HEK293 (cell line): Measurements from ENCODE around the gene THOP1.

Source experiments
- CTCF ChIA-PET: fragments of 350-600 bp; formaldehyde crosslinking; extraction: SDS; loops from one replicate; lab custom pipeline; 2021; ENCODE audit warnings: antibody characterized with exemption; lab: Yijun Ruan, JAX
- POLR2A ChIA-PET: fragments of 300-600 bp; formaldehyde crosslinking; extraction: SDS; loops from one replicate; lab custom pipeline; 2020; ENCODE audit warnings: antibody characterized with exemption, inconsistent platforms; lab: Yijun Ruan, JAX
- H3K27ac ChIP-seq: fragments of 200-500 bp; sonication (Bioruptor generic); 2 replicates; pipeline ENCODE4 v1.5.1; 2014; ENCODE audit warnings: low read depth, low read length, control low read depth, inconsistent platforms; ENCODE audit errors: extremely low read depth
- H3K36me3 ChIP-seq, 2 experiments: fragments of 200-500 bp in 1 of 2; sonication (Bioruptor generic) in 1 of 2; 1 replicate in 1 of 2; 2 replicates in 1 of 2; pipeline ENCODE4 v1.5.1; 2014 to 2017; ENCODE audit warnings: inconsistent platforms in 2 of 2, low read length in 2 of 2; ENCODE audit not compliant: control insufficient read depth in 2 of 2, insufficient read depth in 1 of 2
- H3K4me1 ChIP-seq: fragments of 200-500 bp; sonication (Bioruptor generic); 2 replicates; pipeline ENCODE4 v1.5.1; 2014; ENCODE audit warnings: mild to moderate bottlenecking, low read length, inconsistent platforms; ENCODE audit not compliant: control insufficient read depth, insufficient read depth
- H3K4me3 ChIP-seq: 2 replicates; pipeline ENCODE4 v1.5.1; 2011; ENCODE audit warnings: low read depth, mild to moderate bottlenecking, control low read depth, low read length, moderate library complexity
- H3K9me3 ChIP-seq: fragments of 200-500 bp; sonication (Bioruptor generic); 2 replicates; pipeline ENCODE4 v1.5.1; 2014; ENCODE audit warnings: low read depth, low read length, inconsistent platforms; ENCODE audit not compliant: control insufficient read depth, insufficient read depth
- KLF8 ChIP-seq: fragments of 450-650 bp; formaldehyde crosslinking; IDR thresholded peaks from 2 replicates; pipeline ENCODE4 v1.5.1; 2016; ENCODE audit warnings: missing biosample characterization, missing genetic modification characterization
- OSR2 ChIP-seq: fragments of 450-650 bp; formaldehyde crosslinking; IDR thresholded peaks from 2 replicates; pipeline ENCODE4 v1.5.1; 2016; ENCODE audit warnings: missing biosample characterization, missing genetic modification characterization
- PRDM1 ChIP-seq: fragments of 450-650 bp; formaldehyde crosslinking; IDR thresholded peaks from 2 replicates; pipeline ENCODE4; 2016; ENCODE audit warnings: missing biosample characterization, missing genetic modification characterization
- SCRT1 ChIP-seq: fragments of 450-650 bp; formaldehyde crosslinking; IDR thresholded peaks from 2 replicates; pipeline ENCODE4 v1.5.1; 2016; ENCODE audit warnings: missing biosample characterization, missing genetic modification characterization, borderline replicate concordance
- SP7 ChIP-seq: fragments of 450-650 bp; formaldehyde crosslinking; IDR thresholded peaks from 2 replicates; pipeline ENCODE4 v1.5.1; 2016; ENCODE audit warnings: missing biosample characterization, missing genetic modification characterization
- TCF7L2 ChIP-seq: IDR thresholded peaks from 2 replicates; pipeline ENCODE4 v1.6.1; 2011; ENCODE audit warnings: low read depth, mild to moderate bottlenecking, inconsistent platforms, low read length, moderate library complexity, borderline replicate concordance
- ZBTB48 ChIP-seq: fragments of 450-650 bp; formaldehyde crosslinking; IDR thresholded peaks from 2 replicates; pipeline ENCODE4 v1.5.1; 2016; ENCODE audit warnings: missing biosample characterization, missing genetic modification characterization
- ZIC2 ChIP-seq: fragments of 450-650 bp; formaldehyde crosslinking; IDR thresholded peaks from 2 replicates; pipeline ENCODE4 v1.5.1; 2016; ENCODE audit warnings: missing biosample characterization, missing genetic modification characterization
- ZNF146 ChIP-seq: fragments of 450-650 bp; formaldehyde crosslinking; IDR thresholded peaks from 2 replicates; pipeline ENCODE4 v1.5.1; 2016; ENCODE audit warnings: missing biosample characterization, missing genetic modification characterization
- ZNF335 ChIP-seq: fragments of 450-650 bp; formaldehyde crosslinking; conservative IDR thresholded peaks from 2 replicates; pipeline ENCODE4 v1.5.1; 2016; ENCODE audit warnings: missing biosample characterization, missing genetic modification characterization
- ZNF423 ChIP-seq: fragments of 450-650 bp; formaldehyde crosslinking; IDR thresholded peaks from 2 replicates; pipeline ENCODE4 v1.5.1; 2016; ENCODE audit warnings: missing biosample characterization, missing genetic modification characterization
- ZNF501 ChIP-seq: fragments of 450-650 bp; formaldehyde crosslinking; IDR thresholded peaks from 2 replicates; pipeline ENCODE4 v1.5.1; 2016; ENCODE audit warnings: missing biosample characterization, missing genetic modification characterization
- ZNF529 ChIP-seq: fragments of 450-650 bp; formaldehyde crosslinking; IDR thresholded peaks from 2 replicates; pipeline ENCODE4 v1.5.1; 2017; ENCODE audit warnings: missing genetic modification characterization, missing biosample characterization; ENCODE audit not compliant: insufficient replicate concordance
- ZNF530 ChIP-seq: fragments of 450-650 bp; formaldehyde crosslinking; IDR thresholded peaks from 2 replicates; pipeline ENCODE4 v1.5.1; 2016; ENCODE audit warnings: low read depth, missing biosample characterization, missing genetic modification characterization
- ZNF560 ChIP-seq: fragments of 450-650 bp; formaldehyde crosslinking; IDR thresholded peaks from 2 replicates; pipeline ENCODE4 v1.5.1; 2017; ENCODE audit warnings: missing biosample characterization, missing genetic modification characterization, borderline replicate concordance
- ZNF621 ChIP-seq: fragments of 450-650 bp; formaldehyde crosslinking; IDR thresholded peaks from 2 replicates; pipeline ENCODE4 v1.5.1; 2017; ENCODE audit warnings: missing biosample characterization, missing genetic modification characterization
- ZNF777 ChIP-seq: fragments of 450-650 bp; formaldehyde crosslinking; IDR thresholded peaks from 2 replicates; pipeline ENCODE4 v1.5.1; 2017; ENCODE audit warnings: missing biosample characterization, missing genetic modification characterization, borderline replicate concordance
- TF ChIP-seq, protein P1 (sequence below): fragments of 450-650 bp; formaldehyde crosslinking; IDR thresholded peaks from 2 replicates; pipeline ENCODE4 v1.5.0; 2017; ENCODE audit warnings: missing biosample characterization, missing genetic modification characterization, borderline replicate concordance
- TF ChIP-seq, protein P2 (sequence below): fragments of 450-650 bp; formaldehyde crosslinking; IDR thresholded peaks from 2 replicates; pipeline ENCODE4 v1.5.1; 2016; ENCODE audit warnings: missing biosample characterization, missing genetic modification characterization
- TF ChIP-seq, protein P3 (sequence below): fragments of 450-650 bp; formaldehyde crosslinking; IDR thresholded peaks from 2 replicates; pipeline ENCODE4 v1.5.1; 2016; ENCODE audit warnings: missing biosample characterization, missing genetic modification characterization
- TF ChIP-seq, protein P4 (sequence below): fragments of 450-650 bp; formaldehyde crosslinking; IDR thresholded peaks from 2 replicates; pipeline ENCODE4 v1.5.1; 2016; ENCODE audit warnings: missing biosample characterization, missing genetic modification characterization

THOP1 gene

DNA sequence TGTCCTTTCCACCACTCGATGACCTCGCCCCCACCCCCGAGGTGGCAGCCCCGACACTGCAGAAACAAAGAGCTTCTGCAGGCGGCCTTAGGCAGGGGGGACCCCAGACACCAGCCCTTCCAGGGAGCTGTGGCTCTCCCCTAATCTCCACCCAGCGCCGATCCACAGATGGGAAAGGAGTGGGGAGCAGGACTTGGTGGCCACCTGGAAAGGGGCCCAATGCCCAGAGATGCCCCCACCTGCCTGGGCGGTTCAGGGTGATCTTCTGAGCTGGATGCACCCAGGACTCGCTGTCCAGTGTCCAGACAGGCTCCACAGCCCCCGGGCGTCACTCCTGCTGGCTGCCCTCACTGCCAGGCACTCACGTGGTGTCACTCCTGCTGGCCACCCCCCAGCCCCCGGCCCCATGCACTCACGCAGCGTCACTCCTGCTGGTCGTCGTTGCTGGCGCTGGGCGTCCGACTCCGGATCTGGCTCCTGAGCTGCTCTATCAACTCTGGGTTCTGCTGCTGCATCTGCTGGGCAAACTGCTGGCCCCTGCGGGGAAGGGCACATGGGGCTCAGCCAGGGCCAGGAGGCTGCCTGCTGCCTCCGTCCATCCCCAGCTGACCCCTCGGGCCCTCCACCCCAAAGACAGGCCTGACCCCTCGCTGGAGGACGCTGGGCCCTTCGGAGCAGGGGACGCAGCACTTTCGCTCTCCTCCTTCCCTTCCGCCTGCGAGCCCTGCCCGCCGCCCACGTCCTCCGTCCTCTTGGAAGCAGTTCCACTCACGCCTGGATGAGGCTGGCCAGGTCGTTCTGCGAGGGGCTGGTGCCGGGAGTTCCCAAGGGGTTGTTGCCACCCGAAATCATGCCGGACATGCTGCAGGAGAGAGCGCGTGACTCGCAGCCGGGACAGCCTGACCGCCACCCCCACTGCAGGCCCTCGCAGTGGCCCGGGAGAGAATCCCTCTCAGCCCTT is 28.1 kb upstream of the THOP1 start:
- H3K9me3 ChIP-seq, result no peaks in the 10 kb centered on the region
- H3K4me1 ChIP-seq, result no peaks in the 10 kb centered on the region
- no peak overlapping the region for H3K4me3 ChIP-seq
- POLR2A ChIA-PET, result no interaction called here
- CTCF ChIA-PET, result no interaction called here
- no peak for TF ChIP-seq ZNF560 (tag by site-specific recombination)
- TF ChIP-seq, protein P1, sequence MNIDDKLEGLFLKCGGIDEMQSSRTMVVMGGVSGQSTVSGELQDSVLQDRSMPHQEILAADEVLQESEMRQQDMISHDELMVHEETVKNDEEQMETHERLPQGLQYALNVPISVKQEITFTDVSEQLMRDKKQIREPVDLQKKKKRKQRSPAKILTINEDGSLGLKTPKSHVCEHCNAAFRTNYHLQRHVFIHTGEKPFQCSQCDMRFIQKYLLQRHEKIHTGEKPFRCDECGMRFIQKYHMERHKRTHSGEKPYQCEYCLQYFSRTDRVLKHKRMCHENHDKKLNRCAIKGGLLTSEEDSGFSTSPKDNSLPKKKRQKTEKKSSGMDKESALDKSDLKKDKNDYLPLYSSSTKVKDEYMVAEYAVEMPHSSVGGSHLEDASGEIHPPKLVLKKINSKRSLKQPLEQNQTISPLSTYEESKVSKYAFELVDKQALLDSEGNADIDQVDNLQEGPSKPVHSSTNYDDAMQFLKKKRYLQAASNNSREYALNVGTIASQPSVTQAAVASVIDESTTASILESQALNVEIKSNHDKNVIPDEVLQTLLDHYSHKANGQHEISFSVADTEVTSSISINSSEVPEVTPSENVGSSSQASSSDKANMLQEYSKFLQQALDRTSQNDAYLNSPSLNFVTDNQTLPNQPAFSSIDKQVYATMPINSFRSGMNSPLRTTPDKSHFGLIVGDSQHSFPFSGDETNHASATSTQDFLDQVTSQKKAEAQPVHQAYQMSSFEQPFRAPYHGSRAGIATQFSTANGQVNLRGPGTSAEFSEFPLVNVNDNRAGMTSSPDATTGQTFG (tag by site-specific recombination), result no peak
- TF ChIP-seq, protein P2, sequence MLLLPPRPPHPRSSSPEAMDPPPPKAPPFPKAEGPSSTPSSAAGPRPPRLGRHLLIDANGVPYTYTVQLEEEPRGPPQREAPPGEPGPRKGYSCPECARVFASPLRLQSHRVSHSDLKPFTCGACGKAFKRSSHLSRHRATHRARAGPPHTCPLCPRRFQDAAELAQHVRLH (tag by site-specific recombination), result no peak
- no peak for TF ChIP-seq TCF7L2
- no peak for TF ChIP-seq OSR2 (tag by site-specific recombination)
- no peak for TF ChIP-seq SCRT1 (tag by site-specific recombination)
- no peak for TF ChIP-seq ZNF621 (tag by site-specific recombination)
- TF ChIP-seq ZNF501 (tag by site-specific recombination), result no peak
- TF ChIP-seq ZNF335 (tag by site-specific recombination), result no peak
- TF ChIP-seq SP7 (tag by site-specific recombination), result no peak
- TF ChIP-seq ZNF530 (tag by site-specific recombination), result no peak
- TF ChIP-seq ZIC2 (tag by site-specific recombination), result no peak
- TF ChIP-seq KLF8 (tag by site-specific recombination), result no peak
- no peak for TF ChIP-seq ZNF529 (tag by site-specific recombination)
- no peak for TF ChIP-seq ZBTB48 (tag by site-specific recombination)
- TF ChIP-seq ZNF777, result no peak
- TF ChIP-seq, all 188 proteins: peak for 0
- peaks cover 0 to 83% of the 10 kb centered on the region in 2 experiments; a peak in 2 of 3 replicates for H3K36me3 ChIP-seq
- H3K27ac ChIP-seq, result no peak overlapping the region

DNA sequence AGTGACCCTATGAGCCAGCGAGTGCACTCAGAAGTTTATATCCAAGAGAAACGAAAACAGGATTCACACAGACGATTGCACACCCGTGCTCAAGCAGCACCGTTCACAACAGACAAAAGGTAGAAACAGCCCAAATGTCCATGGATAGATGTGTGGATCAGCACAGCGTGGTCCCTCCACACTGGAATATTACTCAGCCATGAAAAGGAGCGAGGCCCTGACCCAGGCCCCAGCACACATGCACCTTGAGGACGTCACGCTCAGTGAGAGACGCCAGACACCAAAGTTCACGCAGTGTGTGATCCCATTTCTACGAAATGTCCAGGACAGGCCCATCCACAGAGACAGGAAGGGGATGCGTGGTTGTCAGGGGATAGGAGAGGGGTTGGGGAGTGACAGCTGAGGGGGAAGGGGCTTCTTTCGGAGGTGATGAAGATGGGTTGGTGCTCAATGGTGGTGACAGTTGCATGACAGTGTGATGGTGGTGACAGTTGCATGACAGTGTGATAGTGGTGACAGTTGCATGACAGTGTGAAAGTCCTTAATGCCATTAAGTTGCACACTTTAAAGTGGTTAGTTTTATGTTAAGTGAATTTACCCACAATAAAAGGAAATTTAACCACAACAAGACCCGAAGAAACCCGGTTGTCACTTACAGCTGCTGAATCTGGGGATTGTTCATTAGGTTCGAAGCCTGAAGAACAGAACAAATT is 26.5 kb upstream of the THOP1 start:
- ChIA-PET CTCF (interaction anchor here (0.6 to 1.4 kb wide), 3 partner anchors 9 to 94 kb away, joined by 3 to 5 read pairs (median 4); no protein-coding TSS in a partner anchor), POLR2A (no interaction called here)
- no peak overlapping the region for H3K4me3 ChIP-seq
- no peak overlapping the region for H3K27ac ChIP-seq
- H3K4me1 ChIP-seq, result no peaks in the 10 kb centered on the region
- H3K36me3 ChIP-seq, result peaks cover 0 to 90% of the 10 kb centered on the region in 2 experiments; a peak in 2 of 3 replicates
- peak; percentile 100 for TF ChIP-seq ZNF146 (tag by site-specific recombination)
- TF ChIP-seq, protein P3, sequence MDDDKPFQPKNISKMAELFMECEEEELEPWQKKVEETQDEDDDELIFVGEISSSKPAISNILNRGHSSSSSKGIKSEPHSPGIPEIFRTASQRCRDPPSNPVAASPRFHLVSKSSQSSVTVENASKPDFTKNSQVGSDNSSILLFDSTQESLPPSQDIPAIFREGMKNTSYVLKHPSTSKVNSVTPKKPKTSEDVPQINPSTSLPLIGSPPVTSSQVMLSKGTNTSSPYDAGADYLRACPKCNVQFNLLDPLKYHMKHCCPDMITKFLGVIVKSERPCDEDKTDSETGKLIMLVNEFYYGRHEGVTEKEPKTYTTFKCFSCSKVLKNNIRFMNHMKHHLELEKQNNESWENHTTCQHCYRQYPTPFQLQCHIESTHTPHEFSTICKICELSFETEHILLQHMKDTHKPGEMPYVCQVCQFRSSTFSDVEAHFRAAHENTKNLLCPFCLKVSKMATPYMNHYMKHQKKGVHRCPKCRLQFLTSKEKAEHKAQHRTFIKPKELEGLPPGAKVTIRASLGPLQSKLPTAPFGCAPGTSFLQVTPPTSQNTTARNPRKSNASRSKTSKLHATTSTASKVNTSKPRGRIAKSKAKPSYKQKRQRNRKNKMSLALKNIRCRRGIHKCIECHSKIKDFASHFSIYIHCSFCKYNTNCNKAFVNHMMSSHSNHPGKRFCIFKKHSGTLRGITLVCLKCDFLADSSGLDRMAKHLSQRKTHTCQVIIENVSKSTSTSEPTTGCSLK, result no peak
- peak; percentile 52; the same call in 1 of the 2 replicates for TF ChIP-seq PRDM1 (tag by site-specific recombination)
- TF ChIP-seq, protein P4, sequence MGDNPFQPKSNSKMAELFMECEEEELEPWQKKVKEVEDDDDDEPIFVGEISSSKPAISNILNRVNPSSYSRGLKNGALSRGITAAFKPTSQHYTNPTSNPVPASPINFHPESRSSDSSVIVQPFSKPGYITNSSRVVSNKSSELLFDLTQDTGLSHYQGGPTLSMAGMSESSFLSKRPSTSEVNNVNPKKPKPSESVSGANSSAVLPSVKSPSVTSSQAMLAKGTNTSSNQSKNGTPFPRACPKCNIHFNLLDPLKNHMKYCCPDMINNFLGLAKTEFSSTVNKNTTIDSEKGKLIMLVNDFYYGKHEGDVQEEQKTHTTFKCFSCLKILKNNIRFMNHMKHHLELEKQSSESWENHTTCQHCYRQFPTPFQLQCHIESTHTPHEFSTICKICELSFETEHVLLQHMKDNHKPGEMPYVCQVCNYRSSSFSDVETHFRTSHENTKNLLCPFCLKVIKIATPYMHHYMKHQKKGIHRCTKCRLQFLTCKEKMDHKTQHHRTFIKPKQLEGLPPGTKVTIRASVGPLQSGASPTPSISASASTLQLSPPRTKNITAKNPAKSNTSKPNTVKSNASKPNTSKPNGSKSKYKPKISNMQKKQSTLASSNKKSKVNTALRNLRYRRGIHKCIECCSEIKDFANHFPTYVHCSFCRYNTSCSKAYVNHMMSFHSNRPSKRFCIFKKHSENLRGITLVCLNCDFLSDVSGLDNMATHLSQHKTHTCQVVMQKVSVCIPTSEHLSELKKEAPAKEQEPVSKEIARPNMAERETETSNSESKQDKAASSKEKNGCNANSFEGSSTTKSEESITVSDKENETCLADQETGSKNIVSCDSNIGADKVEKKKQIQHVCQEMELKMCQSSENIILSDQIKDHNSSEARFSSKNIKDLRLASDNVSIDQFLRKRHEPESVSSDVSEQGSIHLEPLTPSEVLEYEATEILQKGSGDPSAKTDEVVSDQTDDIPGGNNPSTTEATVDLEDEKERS, result 0 out of 2 replicates have a peak, but pooled peaks have one; percentile 35
- no peak for TF ChIP-seq ZNF423 (tag by site-specific recombination)
- no peaks in the 10 kb centered on the region for H3K9me3 ChIP-seq
